Measurements from ENCODE around the gene LMAN2.
"Not testable (repeated sequence)": the region's sequence is repeated elsewhere in the genome, so short reads cannot be mapped to it uniquely, and the experiment has no call there.

Gene LMAN2

DNA sequence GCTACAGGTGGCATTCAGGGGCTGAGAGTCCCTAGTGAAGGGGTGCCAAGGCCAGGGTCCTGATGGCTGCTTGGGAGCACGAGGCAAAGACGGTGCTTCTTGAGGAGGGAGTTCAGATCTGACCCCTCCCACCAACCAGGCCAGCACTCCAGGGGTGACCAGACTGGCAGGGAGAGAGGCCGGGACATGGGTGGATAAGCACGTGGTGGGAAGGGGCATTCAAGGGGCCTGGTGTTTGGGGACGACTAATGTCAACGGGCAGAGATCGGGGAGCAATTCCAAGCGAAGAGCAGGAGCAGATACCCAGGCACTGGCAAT is 10.8 kb upstream of the LMAN2 start:
- Histone ChIP-seq H2AFZ (ENCODE audit: low read depth, low read length, severe bottlenecking) (no peak overlapping the region), H3K9me2 (replicated peaks; ENCODE audit: insufficient read depth, low read length) (no peaks in the 10 kb centered on the region), H4K20me1 (ENCODE audit: low read depth, low read length) (no peaks in the 10 kb centered on the region), H3F3A (ENCODE audit: insufficient read depth) (peaks cover 10% of the 10 kb centered on the region; the same call in 1 of the 2 replicates), H3K4me2 (ENCODE audit: low read depth, low read length, poor library complexity, severe bottlenecking) (no peak overlapping the region), H3K27ac (ENCODE audit: low read depth, low read length) (peak overlapping the region; percentile 47; the same call in 1 of the 2 replicates), H3K9ac (ENCODE audit: low read length) (peak overlapping the region; percentile 9; the same call in 1 of the 2 replicates), H3K9me3 (ENCODE audit: insufficient read depth, low read length) (no peaks in the 10 kb centered on the region), H3K4me3 (ENCODE audit: insufficient read depth, low read length, poor library complexity, severe bottlenecking) (no peak overlapping the region), H3K27me3 (ENCODE audit: low read length) (no peaks in the 10 kb centered on the region), H3K79me2 (ENCODE audit: insufficient read depth, low read length) (no peaks in the 10 kb centered on the region), H3K36me3 (ENCODE audit: low read length) (no peaks in the 10 kb centered on the region)
- TF ChIP-seq EZH2phosphoT487 (conservative IDR thresholded peaks at IDR 0.05; ENCODE audit: low read length) (no peak), CTCF (IDR thresholded peaks at IDR 0.05; ENCODE audit: insufficient read depth, low read length, poor library complexity, severe bottlenecking) (no peak)

GRCh38 chr5:177361418-177362291 is 10.2 kb upstream of the LMAN2 start:
- Histone ChIP-seq H3K9me3 (ENCODE audit: insufficient read depth, low read length) (no peaks in the 10 kb centered on the region), H3K9ac (ENCODE audit: low read length) (peak overlapping the region; percentile 9; the same call in 1 of the 2 replicates), H3K9me2 (replicated peaks; ENCODE audit: insufficient read depth, low read length) (no peaks in the 10 kb centered on the region), H3F3A (ENCODE audit: insufficient read depth) (peaks cover 14% of the 10 kb centered on the region), H2AFZ (ENCODE audit: low read depth, low read length, severe bottlenecking) (no peak overlapping the region), H3K27ac (ENCODE audit: low read depth, low read length) (peak overlapping the region; percentile 47; the same call in 1 of the 2 replicates), H3K27me3 (ENCODE audit: low read length) (no peaks in the 10 kb centered on the region), H4K20me1 (ENCODE audit: low read depth, low read length) (no peaks in the 10 kb centered on the region), H3K4me2 (ENCODE audit: low read depth, low read length, poor library complexity, severe bottlenecking) (no peak overlapping the region), H3K4me3 (ENCODE audit: insufficient read depth, low read length, poor library complexity, severe bottlenecking) (no peak overlapping the region), H3K79me2 (ENCODE audit: insufficient read depth, low read length) (no peaks in the 10 kb centered on the region), H3K36me3 (ENCODE audit: low read length) (no peaks in the 10 kb centered on the region)
- TF ChIP-seq EZH2phosphoT487 (conservative IDR thresholded peaks at IDR 0.05; ENCODE audit: low read length): no peak
- TF ChIP-seq CTCF (IDR thresholded peaks at IDR 0.05; ENCODE audit: insufficient read depth, low read length, poor library complexity, severe bottlenecking): no peak

DNA sequence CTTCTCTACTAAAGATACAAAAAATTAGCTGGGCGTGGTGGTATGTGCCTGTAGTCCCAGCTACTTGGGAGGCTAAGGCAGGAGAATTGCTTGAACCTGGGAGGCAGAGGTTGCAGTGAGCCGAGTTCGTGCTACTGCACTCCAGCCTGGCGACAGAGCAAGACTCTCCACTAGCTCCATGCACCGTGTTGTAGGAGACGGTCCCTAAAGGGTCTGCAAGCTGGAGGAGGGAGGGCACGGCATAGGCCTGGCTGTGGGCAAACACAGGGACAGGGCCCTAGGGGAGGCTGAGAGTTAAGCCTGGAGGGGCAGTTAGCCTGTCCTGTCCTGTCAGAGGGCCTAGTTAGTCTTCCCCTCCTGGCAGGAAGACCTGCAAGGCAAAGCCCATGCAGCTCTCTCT is 9.3 kb upstream of the LMAN2 start:
- H3K4me3 ChIP-seq (ENCODE audit: insufficient read depth, low read length, poor library complexity, severe bottlenecking); H3K79me2 ChIP-seq (ENCODE audit: insufficient read depth, low read length); H3K9me2 ChIP-seq (replicated peaks; ENCODE audit: insufficient read depth, low read length); H3K27ac ChIP-seq (ENCODE audit: low read depth, low read length); H3K9me3 ChIP-seq (ENCODE audit: insufficient read depth, low read length); H3K4me2 ChIP-seq (ENCODE audit: low read depth, low read length, poor library complexity, severe bottlenecking); H2AFZ ChIP-seq (ENCODE audit: low read depth, low read length, severe bottlenecking); H3K9ac ChIP-seq (ENCODE audit: low read length); H4K20me1 ChIP-seq (ENCODE audit: low read depth, low read length); H3K36me3 ChIP-seq (ENCODE audit: low read length); H3K27me3 ChIP-seq (ENCODE audit: low read length): not testable (repeated sequence)
- peaks cover 17% of the 10 kb centered on the region for H3F3A ChIP-seq (ENCODE audit: insufficient read depth)

DNA sequence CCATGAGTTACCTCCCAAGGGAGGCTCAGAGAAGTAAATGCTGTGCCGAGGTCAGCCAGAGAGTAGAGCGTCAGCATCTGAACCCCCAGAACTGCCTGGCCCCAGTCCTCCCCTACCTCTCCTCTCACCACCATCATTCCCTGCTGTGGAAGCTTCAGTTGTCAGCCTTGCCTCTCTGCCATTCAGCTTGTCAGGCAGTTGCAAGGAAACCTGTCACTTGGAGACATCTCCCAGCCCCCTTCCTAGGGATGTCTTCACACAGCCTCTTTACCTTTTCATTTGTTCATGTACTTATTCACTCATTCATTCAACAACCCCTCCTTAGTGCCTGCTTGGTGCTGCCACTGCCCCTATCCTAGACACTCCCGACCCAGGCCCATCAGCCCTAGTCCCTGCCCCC is 8.4 kb upstream of the LMAN2 start:
- H3K79me2 ChIP-seq (ENCODE audit: insufficient read depth, low read length): no peaks in the 10 kb centered on the region
- no peaks in the 10 kb centered on the region for H3K36me3 ChIP-seq (ENCODE audit: low read length)
- H3K9me2 ChIP-seq (replicated peaks; ENCODE audit: insufficient read depth, low read length): no peaks in the 10 kb centered on the region
- H2AFZ ChIP-seq (ENCODE audit: low read depth, low read length, severe bottlenecking): no peak overlapping the region
- H4K20me1 ChIP-seq (ENCODE audit: low read depth, low read length): no peaks in the 10 kb centered on the region
- no peaks in the 10 kb centered on the region for H3K9me3 ChIP-seq (ENCODE audit: insufficient read depth, low read length)
- H3K27ac ChIP-seq (ENCODE audit: low read depth, low read length): no peak overlapping the region
- no peak overlapping the region for H3K4me2 ChIP-seq (ENCODE audit: low read depth, low read length, poor library complexity, severe bottlenecking)
- H3K4me3 ChIP-seq (ENCODE audit: insufficient read depth, low read length, poor library complexity, severe bottlenecking): no peak overlapping the region
- no peaks in the 10 kb centered on the region for H3K27me3 ChIP-seq (ENCODE audit: low read length)
- H3F3A ChIP-seq (ENCODE audit: insufficient read depth): peaks cover 17% of the 10 kb centered on the region
- no peak overlapping the region for H3K9ac ChIP-seq (ENCODE audit: low read length)
- TF ChIP-seq CTCF (IDR thresholded peaks at IDR 0.05; ENCODE audit: insufficient read depth, low read length, poor library complexity, severe bottlenecking) (no peak), EZH2phosphoT487 (conservative IDR thresholded peaks at IDR 0.05; ENCODE audit: low read length) (no peak)

Data from SU-DHL-6 (cell line).